ENCODE data around the gene MTIF3. TPM values are rescaled to one million over a fixed set of nuclear protein-coding genes. Genes with fewer than 3 reads are reported as not detected.
A peak's percentile ranks its signal among the peaks of the same experiment; 100 is the strongest.
"Not testable (repeated sequence)": the region's sequence is repeated elsewhere in the genome, so short reads cannot be mapped to it uniquely, and the experiment has no call there.

The MTIF3 gene
- polyA plus RNA-seq, 1 experiment = 32.7 TPM

GRCh38 chr13:27403203-27403678, 47.1 kb downstream of the MTIF3 start:
- TF ChIP-seq CTCF (IDR thresholded peaks at IDR 0.05; ENCODE audit: insufficient read depth, low read depth, low read length) = no peak
- H3K27me3 ChIP-seq (ENCODE audit: control insufficient read depth, insufficient read depth, low read length) = peaks cover 9% of the 10 kb centered on the region
- ChIA-PET POLR2A (no interaction called here), CTCF (interaction anchor here (1.4 to 2.0 kb wide), 5 partner anchors 9 to 423 kb away, joined by 5 to 20 read pairs (median 5); no protein-coding TSS in a partner anchor)
- DNase-seq (ENCODE audit: low read depth) = peak; percentile 84
- no peaks in the 10 kb centered on the region for H3K36me3 ChIP-seq (ENCODE audit: control insufficient read depth, insufficient read depth, low read length)
- H3K4me3 ChIP-seq (ENCODE audit: low read depth, low read length) = no peak overlapping the region

- peaks cover 3% of the 10 kb centered on the region; the same call in 1 of the 2 replicates for H3K27me3 ChIP-seq (ENCODE audit: control insufficient read depth, insufficient read depth, low read length)
- CTCF ChIA-PET = interaction anchor here (1.6 kb wide), 1 partner anchor 426 kb away, joined by 7 read pairs; no protein-coding TSS in a partner anchor
- H3K4me3 ChIP-seq (ENCODE audit: low read depth, low read length) = no peak overlapping the region
- TF ChIP-seq CTCF (IDR thresholded peaks at IDR 0.05; ENCODE audit: insufficient read depth, low read depth, low read length) = no peak
- no peaks in the 10 kb centered on the region for H3K36me3 ChIP-seq (ENCODE audit: control insufficient read depth, insufficient read depth, low read length)
- POLR2A ChIA-PET = no interaction called here
- no peak for DNase-seq (ENCODE audit: low read depth)
Measured at GRCh38 chr13:27401210-27401609, 49.2 kb downstream of the MTIF3 start.

DNA sequence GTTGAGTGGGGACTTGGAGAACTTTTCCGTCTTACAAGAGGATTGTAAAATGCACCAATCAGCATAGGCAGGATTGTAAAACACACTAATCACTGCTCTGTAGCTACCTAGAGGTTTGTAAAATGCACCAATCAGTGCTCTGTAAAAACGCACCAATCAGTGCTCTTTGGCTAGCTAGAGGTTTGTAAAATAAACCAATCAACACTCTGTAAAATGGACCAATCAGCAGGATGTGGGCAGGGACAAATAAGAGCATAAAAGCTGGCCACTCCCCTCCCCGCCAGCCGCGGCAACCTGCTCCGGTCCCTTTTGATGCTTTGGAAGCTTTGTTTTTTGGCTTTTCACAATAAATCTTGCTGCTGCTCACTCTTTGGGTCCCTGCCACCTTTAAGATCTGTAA, 50.0 kb downstream of the MTIF3 start:
- H3K4me3 ChIP-seq (ENCODE audit: low read depth, low read length); H3K27me3 ChIP-seq (ENCODE audit: control insufficient read depth, insufficient read depth, low read length); DNase-seq (ENCODE audit: low read depth); H3K36me3 ChIP-seq (ENCODE audit: control insufficient read depth, insufficient read depth, low read length); POLR2A ChIA-PET: not testable (repeated sequence)
- CTCF ChIA-PET = interaction anchor here (0.6 to 1.6 kb wide), 4 partner anchors 13 to 1494 kb away, joined by 3 to 7 read pairs (median 3); no protein-coding TSS in a partner anchor

DNA sequence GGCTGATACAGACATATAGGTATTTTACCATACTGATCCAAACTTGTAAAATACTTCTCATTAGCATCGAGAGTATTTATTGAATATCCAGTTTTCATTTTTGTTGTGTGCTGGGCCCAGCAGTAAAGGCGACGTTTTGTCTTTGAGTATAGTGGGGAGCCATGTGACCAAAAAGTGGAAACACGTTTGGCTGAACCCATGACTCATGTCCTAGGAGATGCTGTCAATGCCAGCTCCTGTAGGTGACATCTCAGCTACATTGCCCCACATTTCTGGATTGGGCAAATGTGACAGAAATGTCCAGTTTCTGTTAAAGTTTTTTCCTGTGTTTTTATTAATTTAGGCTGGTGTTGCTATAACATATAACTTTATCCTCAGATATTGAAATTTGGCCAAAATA, 52.0 kb downstream of the MTIF3 start:
- no peaks in the 10 kb centered on the region for H3K36me3 ChIP-seq (ENCODE audit: control insufficient read depth, insufficient read depth, low read length)
- no peak for DNase-seq (ENCODE audit: low read depth)
- peaks cover 13% of the 10 kb centered on the region for H3K27me3 ChIP-seq (ENCODE audit: control insufficient read depth, insufficient read depth, low read length)
- POLR2A ChIA-PET = no interaction called here
- CTCF ChIA-PET = interaction anchor here (1.1 kb wide), 1 partner anchor 8 kb away, joined by 3 read pairs; no protein-coding TSS in a partner anchor
- H3K4me3 ChIP-seq (ENCODE audit: low read depth, low read length) = no peak overlapping the region
- TF ChIP-seq CTCF (IDR thresholded peaks at IDR 0.05; ENCODE audit: insufficient read depth, low read depth, low read length) = no peak

DNA sequence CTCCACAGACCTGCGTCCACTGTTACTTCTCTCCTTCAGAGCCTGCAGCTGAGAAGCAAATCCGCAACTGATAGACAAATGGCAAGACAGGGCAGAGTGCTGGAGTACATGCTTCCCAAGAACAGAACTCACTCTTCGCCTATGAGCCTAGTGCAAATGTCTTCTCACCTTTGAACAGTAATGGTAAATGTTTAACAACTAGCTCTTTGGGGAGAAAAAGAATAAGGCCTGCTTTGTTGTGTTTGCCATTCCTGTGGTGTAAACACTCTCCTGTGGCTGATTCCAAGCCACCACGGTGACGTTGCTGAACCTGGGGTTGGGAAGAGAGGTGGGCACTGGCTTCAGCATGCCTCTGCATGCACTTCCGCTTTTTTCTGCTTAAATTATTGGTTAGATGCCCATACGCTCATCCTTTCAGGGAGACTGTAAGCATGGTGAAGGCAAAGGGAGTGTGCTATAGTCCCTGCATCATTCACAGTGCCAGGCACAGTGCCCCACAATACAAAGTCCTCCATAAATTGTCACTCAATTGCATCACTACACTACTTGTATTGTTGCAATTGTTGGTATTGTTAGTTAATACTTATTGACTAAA, 54.0 kb downstream of the MTIF3 start:
- CTCF ChIA-PET = interaction anchor here (0.8 to 1.8 kb wide), 3 partner anchors 16 to 430 kb away, joined by 4 to 5 read pairs (median 4); no protein-coding TSS in a partner anchor
- DNase-seq (ENCODE audit: low read depth) = no peak
- peaks cover 13% of the 10 kb centered on the region for H3K27me3 ChIP-seq (ENCODE audit: control insufficient read depth, insufficient read depth, low read length)
- no peak overlapping the region for H3K4me3 ChIP-seq (ENCODE audit: low read depth, low read length)
- POLR2A ChIA-PET = no interaction called here
- no peaks in the 10 kb centered on the region for H3K36me3 ChIP-seq (ENCODE audit: control insufficient read depth, insufficient read depth, low read length)
- no peak for TF ChIP-seq CTCF (IDR thresholded peaks at IDR 0.05; ENCODE audit: insufficient read depth, low read depth, low read length)

Data from BJ (cell line).